Left lung (tissue), 10 donors: ENCODE results near the gene TEX51. TPM values are rescaled to one million over a fixed set of nuclear protein-coding genes. Genes with fewer than 3 reads are reported as not detected.

ENCODE experiments used
- ATAC-seq: fragments of 200-7000 bp; cut with Tn5 transposase; one replicate; pipeline ENCODE4 v1.9.1; 2020; ENCODE audit warnings: moderate library complexity
- DNase-seq, 4 donors: peaks; one replicate each; pipeline ENCODE4 v3.0.0-alpha.2; 2013 to 2020
- H3K27ac ChIP-seq, 2 donors: fragments of 200-600 bp; sonication (generic) in 1 of 2; one replicate each; pipeline versions ENCODE4 v1.5.0 to v1.8.0; 2020 to 2021
- H3K27me3 ChIP-seq, 2 donors: fragments of 200-600 bp; sonication (generic) in 1 of 2; one replicate each; pipeline versions ENCODE4 v1.5.0 to v1.8.0; 2020 to 2021
- H3K36me3 ChIP-seq, 2 donors: fragments of 200-600 bp; sonication (generic) in 1 of 2; one replicate each; pipeline versions ENCODE4 v1.5.0 to v1.8.0; 2020 to 2021
- H3K4me1 ChIP-seq, 2 donors: fragments of 200-600 bp; one replicate each; pipeline ENCODE4 v1.8.0; 2021
- H3K4me3 ChIP-seq, 2 donors: fragments of 200-600 bp; sonication (generic) in 1 of 2; one replicate each; pipeline versions ENCODE4 v1.5.0 to v1.8.0; 2020 to 2021; ENCODE audit warnings: mild to moderate bottlenecking in 1 of 2
- H3K9me3 ChIP-seq, 2 donors: fragments of 200-600 bp; sonication (generic) in 1 of 2; one replicate each; pipeline versions ENCODE4 v1.5.0 to v1.8.0; 2020 to 2021
- intact Hi-C, 2 donors: fragments of 100-400 bp; cut with DNase I; formaldehyde crosslinking; loops; one replicate each; pipeline versions ENCODE4 v1.11.2 to v1.14.2; 2022
- polyA plus RNA-seq, 6 donors: library from polyadenylated mRNA; unstranded; fragments of 120-200 nt; gene quantifications; one replicate each; pipeline ENCODE4 v1.2.1, GENCODE V29; 2013; ENCODE audit not compliant: insufficient read length in 6 of 6
- total RNA-seq, 2 donors: library from RNA; stranded (reverse); fragmentation: NEBNext Ultra II Directional; extraction: Animal tissue kit (Norgen Biotek cat#: 25700); gene quantifications; one replicate each; pipeline ENCODE4 v1.2.1, GENCODE V29; 2021
- TF ChIP-seq, protein P1 (sequence below), 2 donors: fragments of 200-600 bp; sonication (generic) in 1 of 2; IDR thresholded peaks; one replicate each; pipeline versions ENCODE4 v1.5.0 to v1.8.0; 2021; ENCODE audit warnings: antibody characterized with exemption in 2 of 2
- donor health status: DM: no; HTN: yes; CAD: no.
- donor health status: DM: no; HTN: no; CAD: no.

The TEX51 gene
- total and polyA plus RNA-seq, 8 donors, result not detected

DNA sequence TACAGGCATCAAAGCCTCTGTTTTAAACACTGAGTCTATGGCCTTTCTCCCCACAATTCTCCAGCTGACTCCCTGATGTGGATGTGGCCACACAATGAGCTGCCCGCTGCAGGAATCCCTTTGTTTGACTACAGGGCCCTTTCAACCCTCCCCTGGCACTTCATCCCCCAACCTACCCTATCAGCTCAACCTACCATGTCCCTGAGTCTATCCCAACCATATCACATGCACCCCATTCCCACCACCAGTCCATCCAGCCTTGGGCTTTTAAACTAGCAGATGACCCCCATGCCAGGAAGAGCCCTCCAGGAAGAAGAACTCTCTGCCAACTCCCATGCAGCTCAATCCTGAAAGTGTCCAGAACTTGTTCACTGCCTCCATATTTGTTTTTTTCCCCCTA, 46.9 kb upstream of the TEX51 start:
- no peak for ATAC-seq
- Histone ChIP-seq H3K36me3 (no peaks in the 10 kb centered on the region), H3K27ac (no peak overlapping the region), H3K4me3 (no peak overlapping the region), H3K27me3 (no peaks in the 10 kb centered on the region), H3K4me1 (no peaks in the 10 kb centered on the region), H3K9me3 (no peaks in the 10 kb centered on the region)
- TF ChIP-seq, protein P1, sequence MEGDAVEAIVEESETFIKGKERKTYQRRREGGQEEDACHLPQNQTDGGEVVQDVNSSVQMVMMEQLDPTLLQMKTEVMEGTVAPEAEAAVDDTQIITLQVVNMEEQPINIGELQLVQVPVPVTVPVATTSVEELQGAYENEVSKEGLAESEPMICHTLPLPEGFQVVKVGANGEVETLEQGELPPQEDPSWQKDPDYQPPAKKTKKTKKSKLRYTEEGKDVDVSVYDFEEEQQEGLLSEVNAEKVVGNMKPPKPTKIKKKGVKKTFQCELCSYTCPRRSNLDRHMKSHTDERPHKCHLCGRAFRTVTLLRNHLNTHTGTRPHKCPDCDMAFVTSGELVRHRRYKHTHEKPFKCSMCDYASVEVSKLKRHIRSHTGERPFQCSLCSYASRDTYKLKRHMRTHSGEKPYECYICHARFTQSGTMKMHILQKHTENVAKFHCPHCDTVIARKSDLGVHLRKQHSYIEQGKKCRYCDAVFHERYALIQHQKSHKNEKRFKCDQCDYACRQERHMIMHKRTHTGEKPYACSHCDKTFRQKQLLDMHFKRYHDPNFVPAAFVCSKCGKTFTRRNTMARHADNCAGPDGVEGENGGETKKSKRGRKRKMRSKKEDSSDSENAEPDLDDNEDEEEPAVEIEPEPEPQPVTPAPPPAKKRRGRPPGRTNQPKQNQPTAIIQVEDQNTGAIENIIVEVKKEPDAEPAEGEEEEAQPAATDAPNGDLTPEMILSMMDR (IDR thresholded peaks at IDR 0.05), result no peak
- intact Hi-C loops, result no loop called here
- no peak for DNase-seq

DNA sequence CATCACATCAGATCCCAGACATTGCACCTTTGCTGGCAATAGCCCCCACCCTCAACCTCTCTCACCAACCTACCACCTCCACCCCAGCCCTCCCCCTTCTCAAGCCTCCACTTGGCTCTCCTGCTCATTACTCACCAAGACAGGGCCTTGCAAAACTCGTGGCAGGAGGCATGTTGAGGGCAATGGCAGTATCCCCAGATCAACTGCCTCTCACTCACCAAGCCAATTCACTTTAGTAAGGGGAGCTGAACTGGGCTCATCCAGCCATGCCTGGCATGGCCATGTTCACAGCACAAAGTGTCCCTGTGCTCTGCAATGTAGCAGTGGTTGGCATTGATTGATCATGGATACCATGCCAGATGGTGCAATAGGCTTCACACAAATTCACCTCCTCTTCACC, 46.3 kb upstream of the TEX51 start:
- DNase-seq (no peak), ATAC-seq (no peak)
- Histone ChIP-seq H3K9me3 (no peaks in the 10 kb centered on the region), H3K36me3 (no peaks in the 10 kb centered on the region), H3K4me1 (no peaks in the 10 kb centered on the region), H3K4me3 (no peak overlapping the region), H3K27me3 (no peaks in the 10 kb centered on the region), H3K27ac (no peak overlapping the region)
- intact Hi-C loops, result no loop called here
- TF ChIP-seq, protein P1 (IDR thresholded peaks at IDR 0.05), result no peak

DNA sequence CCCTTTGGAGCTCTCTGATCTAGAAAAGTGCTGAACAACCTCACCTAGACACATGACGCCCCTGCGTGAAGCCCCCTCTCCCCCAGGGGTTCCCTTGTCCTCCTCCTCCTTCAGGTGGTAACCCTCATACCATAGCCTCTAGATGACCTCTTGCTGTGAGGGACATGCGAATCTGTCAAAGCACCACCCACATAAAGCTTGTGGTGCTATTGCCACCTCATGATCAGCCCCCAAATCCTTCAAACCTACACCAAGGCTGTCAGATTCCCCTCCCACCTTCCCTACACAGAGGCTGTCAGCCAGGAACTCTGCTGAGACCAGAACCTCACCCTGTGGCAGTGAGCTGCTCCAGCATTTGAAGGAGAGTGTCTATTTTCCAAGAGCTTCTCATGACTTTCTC, 43.1 kb upstream of the TEX51 start:
- TF ChIP-seq, protein P1 (IDR thresholded peaks at IDR 0.05), result no peak
- Histone ChIP-seq H3K27me3 (no peaks in the 10 kb centered on the region), H3K27ac (no peak overlapping the region), H3K9me3 (no peaks in the 10 kb centered on the region), H3K4me1 (no peaks in the 10 kb centered on the region), H3K36me3 (no peaks in the 10 kb centered on the region), H3K4me3 (no peak overlapping the region)
- intact Hi-C loops, result no loop called here
- ATAC-seq (no peak), DNase-seq (no peak)

DNA sequence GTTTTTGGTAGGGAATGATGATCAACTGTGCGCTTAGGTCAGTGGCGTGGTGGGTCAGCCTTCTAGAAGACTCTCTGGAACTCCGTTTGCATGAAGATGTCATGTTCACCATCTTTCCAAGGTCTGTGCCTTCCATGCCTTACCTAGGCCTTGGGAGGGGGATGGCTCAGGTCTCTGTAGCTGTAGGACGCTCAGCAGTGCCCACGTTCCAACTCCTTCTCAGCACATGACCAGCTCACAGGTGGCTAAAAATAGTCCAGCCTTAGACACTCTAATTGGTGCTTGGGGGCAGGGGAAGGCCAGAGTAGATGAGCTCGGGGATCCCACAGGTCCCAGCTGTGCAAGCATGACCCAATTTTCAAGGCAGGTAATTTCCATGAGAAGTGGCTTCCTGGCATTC, 42.3 kb upstream of the TEX51 start:
- no peak for DNase-seq
- ATAC-seq, result peak; percentile 42
- H3K27ac ChIP-seq, result no peak overlapping the region
- no peaks in the 10 kb centered on the region for H3K9me3 ChIP-seq
- no peaks in the 10 kb centered on the region for H3K36me3 ChIP-seq
- intact Hi-C loops, result no loop called here
- no peaks in the 10 kb centered on the region for H3K4me1 ChIP-seq
- no peaks in the 10 kb centered on the region for H3K27me3 ChIP-seq
- H3K4me3 ChIP-seq, result no peak overlapping the region
- TF ChIP-seq, protein P1 (IDR thresholded peaks at IDR 0.05), result no peak

DNA sequence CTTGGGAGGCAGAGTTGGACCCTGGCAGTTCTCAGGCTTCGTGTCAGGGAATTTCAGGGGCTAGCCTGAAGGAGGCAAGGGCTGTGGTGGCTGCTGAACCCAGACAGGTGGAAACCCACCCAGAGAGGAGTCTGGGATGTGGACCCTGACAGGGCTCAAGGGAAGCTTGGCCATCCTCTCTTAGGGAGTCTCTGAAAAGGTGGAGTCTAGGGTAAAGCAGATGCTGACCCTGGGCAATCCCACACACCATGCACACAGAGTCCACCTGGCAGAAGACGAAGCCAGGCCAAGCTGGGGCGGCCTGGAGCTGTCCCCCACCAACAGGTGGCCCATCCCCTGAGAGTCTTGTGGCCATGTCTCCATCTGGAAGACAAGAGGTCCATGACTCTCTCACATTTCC, 41.2 kb upstream of the TEX51 start:
- Histone ChIP-seq H3K27ac (no peak overlapping the region), H3K4me1 (no peaks in the 10 kb centered on the region), H3K4me3 (no peak overlapping the region), H3K36me3 (no peaks in the 10 kb centered on the region), H3K27me3 (no peaks in the 10 kb centered on the region), H3K9me3 (no peaks in the 10 kb centered on the region)
- intact Hi-C loops, result no loop called here
- ATAC-seq, result no peak
- TF ChIP-seq, protein P1 (IDR thresholded peaks at IDR 0.05), result no peak
- no peak for DNase-seq
